ENCODE results near the gene ANP32B.
"Not testable (repeated sequence)": the region's sequence is repeated elsewhere in the genome, so short reads cannot be mapped to it uniquely, and the experiment has no call there.

The ANP32B gene

GRCh38 chr9:98016137-98016680 is 33.1 kb downstream of the ANP32B start:
- H3K4me3 ChIP-seq (ENCODE audit: low read depth, low read length) = no peak overlapping the region
- H3K36me3 ChIP-seq (ENCODE audit: control insufficient read depth, insufficient read depth, low read length) = no peaks in the 10 kb centered on the region
- H3K4me1 ChIP-seq = no peaks in the 10 kb centered on the region
- no peaks in the 10 kb centered on the region for H3K9me3 ChIP-seq (ENCODE audit: control insufficient read depth, low read length)
- no peak overlapping the region for H3K4me2 ChIP-seq (ENCODE audit: low read length)
- H3K79me2 ChIP-seq = no peaks in the 10 kb centered on the region
- no peak overlapping the region for H2AFZ ChIP-seq
- H3K27me3 ChIP-seq (ENCODE audit: control insufficient read depth, insufficient read depth, low read length) = no peaks in the 10 kb centered on the region
- H3K9ac ChIP-seq = no peak overlapping the region
- H3K27ac ChIP-seq = no peak overlapping the region
- TF ChIP-seq, protein P1, sequence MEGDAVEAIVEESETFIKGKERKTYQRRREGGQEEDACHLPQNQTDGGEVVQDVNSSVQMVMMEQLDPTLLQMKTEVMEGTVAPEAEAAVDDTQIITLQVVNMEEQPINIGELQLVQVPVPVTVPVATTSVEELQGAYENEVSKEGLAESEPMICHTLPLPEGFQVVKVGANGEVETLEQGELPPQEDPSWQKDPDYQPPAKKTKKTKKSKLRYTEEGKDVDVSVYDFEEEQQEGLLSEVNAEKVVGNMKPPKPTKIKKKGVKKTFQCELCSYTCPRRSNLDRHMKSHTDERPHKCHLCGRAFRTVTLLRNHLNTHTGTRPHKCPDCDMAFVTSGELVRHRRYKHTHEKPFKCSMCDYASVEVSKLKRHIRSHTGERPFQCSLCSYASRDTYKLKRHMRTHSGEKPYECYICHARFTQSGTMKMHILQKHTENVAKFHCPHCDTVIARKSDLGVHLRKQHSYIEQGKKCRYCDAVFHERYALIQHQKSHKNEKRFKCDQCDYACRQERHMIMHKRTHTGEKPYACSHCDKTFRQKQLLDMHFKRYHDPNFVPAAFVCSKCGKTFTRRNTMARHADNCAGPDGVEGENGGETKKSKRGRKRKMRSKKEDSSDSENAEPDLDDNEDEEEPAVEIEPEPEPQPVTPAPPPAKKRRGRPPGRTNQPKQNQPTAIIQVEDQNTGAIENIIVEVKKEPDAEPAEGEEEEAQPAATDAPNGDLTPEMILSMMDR (IDR thresholded peaks at IDR 0.05) = no peak

- H3K4me3 ChIP-seq (ENCODE audit: low read depth, low read length) = no peak overlapping the region
- H3K4me1 ChIP-seq = no peaks in the 10 kb centered on the region
- no peaks in the 10 kb centered on the region for H3K36me3 ChIP-seq (ENCODE audit: control insufficient read depth, insufficient read depth, low read length)
- TF ChIP-seq, protein P1 (IDR thresholded peaks at IDR 0.05) = no peak
- no peaks in the 10 kb centered on the region for H3K9me3 ChIP-seq (ENCODE audit: control insufficient read depth, low read length)
- H3K79me2 ChIP-seq = no peaks in the 10 kb centered on the region
- no peaks in the 10 kb centered on the region for H3K27me3 ChIP-seq (ENCODE audit: control insufficient read depth, insufficient read depth, low read length)
- H3K27ac ChIP-seq = no peak overlapping the region
- no peak overlapping the region for H3K9ac ChIP-seq
- H2AFZ ChIP-seq = no peak overlapping the region
- no peak overlapping the region for H3K4me2 ChIP-seq (ENCODE audit: low read length)
Observed at GRCh38 chr9:98017306-98017705, 34.2 kb downstream of the ANP32B start.

DNA sequence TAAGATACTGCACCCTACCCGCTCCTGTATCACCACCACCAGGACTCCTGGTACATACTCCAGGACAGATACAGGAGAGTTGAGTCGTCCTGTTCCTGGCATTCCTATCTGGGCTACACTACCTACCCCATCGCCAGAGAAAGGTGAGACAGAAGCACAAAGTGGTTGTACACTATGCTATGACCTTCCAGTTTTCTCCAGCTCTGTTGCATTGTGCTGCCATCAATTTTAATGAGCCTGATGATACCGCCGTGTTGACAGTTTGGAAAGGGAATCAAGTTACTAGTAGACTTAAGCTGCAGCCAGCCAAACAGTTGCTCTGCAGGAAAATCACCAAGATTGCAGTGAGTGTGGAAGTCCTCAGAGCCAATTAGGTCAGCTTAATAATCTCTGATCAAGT is 35.2 kb downstream of the ANP32B start:
- Histone ChIP-seq H3K9ac (no peak overlapping the region), H3K4me1 (no peaks in the 10 kb centered on the region), H3K9me3 (ENCODE audit: control insufficient read depth, low read length) (no peaks in the 10 kb centered on the region), H3K4me2 (ENCODE audit: low read length) (no peak overlapping the region), H3K79me2 (no peaks in the 10 kb centered on the region), H3K36me3 (ENCODE audit: control insufficient read depth, insufficient read depth, low read length) (no peaks in the 10 kb centered on the region), H3K27ac (no peak overlapping the region), H3K4me3 (ENCODE audit: low read depth, low read length) (no peak overlapping the region), H3K27me3 (ENCODE audit: control insufficient read depth, insufficient read depth, low read length) (no peaks in the 10 kb centered on the region), H2AFZ (no peak overlapping the region)
- TF ChIP-seq, protein P1 (IDR thresholded peaks at IDR 0.05) = no peak

DNA sequence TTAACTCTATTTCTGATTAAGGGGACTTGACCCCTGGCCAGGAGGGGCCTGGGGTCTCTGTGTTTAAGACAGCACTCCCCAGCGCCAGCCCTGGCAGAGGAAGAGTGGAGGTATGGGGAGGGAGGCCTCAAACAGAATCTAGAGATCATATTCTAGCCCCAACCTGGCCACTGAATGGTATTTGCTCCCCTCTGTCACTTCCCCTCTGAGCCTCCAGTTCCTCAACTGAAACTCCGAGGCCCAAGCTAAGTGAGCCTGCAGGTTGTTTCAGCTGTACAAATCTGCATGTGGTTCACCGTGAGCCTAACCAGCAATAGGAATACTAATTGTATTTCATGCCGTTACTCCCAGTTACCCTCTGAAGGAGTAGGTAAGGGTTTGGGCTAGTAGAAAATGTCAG is 36.0 kb downstream of the ANP32B start:
- no peaks in the 10 kb centered on the region for H3K4me1 ChIP-seq
- H3K36me3 ChIP-seq (ENCODE audit: control insufficient read depth, insufficient read depth, low read length) = no peaks in the 10 kb centered on the region

DNA sequence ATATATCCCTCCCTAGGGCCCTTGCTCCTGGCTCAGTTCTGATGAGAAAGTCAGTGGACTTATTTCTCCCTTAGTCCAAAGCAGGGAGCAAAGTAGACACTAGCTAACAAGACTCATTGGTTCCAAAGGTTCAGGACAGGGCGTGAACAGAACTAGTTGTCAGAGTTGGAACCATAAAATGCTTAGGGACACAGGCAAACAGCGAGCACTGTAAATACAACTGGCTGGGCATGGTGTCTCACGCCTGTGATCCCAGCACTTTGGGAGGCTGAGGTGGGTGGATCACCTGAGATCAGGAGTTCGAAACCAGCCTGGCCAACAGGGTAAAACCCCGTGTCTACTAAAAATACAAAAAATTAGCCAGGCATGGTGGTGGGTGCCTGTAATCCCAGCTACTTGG is 36.7 kb downstream of the ANP32B start:
- not testable (repeated sequence) for H3K9ac ChIP-seq; H3K9me3 ChIP-seq (ENCODE audit: control insufficient read depth, low read length); H3K4me2 ChIP-seq (ENCODE audit: low read length); H3K36me3 ChIP-seq (ENCODE audit: control insufficient read depth, insufficient read depth, low read length); H3K4me1 ChIP-seq; H3K27ac ChIP-seq; H3K4me3 ChIP-seq (ENCODE audit: low read depth, low read length); H3K27me3 ChIP-seq (ENCODE audit: control insufficient read depth, insufficient read depth, low read length); H3K79me2 ChIP-seq; H2AFZ ChIP-seq

More for the DNA sequence above, 36.0 kb downstream of the ANP32B start:
- Histone ChIP-seq H3K27ac (no peak overlapping the region), H3K4me3 (ENCODE audit: low read depth, low read length) (no peak overlapping the region), H3K9me3 (ENCODE audit: control insufficient read depth, low read length) (no peaks in the 10 kb centered on the region), H2AFZ (no peak overlapping the region), H3K79me2 (no peaks in the 10 kb centered on the region), H3K9ac (no peak overlapping the region), H3K4me2 (ENCODE audit: low read length) (no peak overlapping the region), H3K27me3 (ENCODE audit: control insufficient read depth, insufficient read depth, low read length) (no peaks in the 10 kb centered on the region)
- TF ChIP-seq, protein P1 (IDR thresholded peaks at IDR 0.05) = no peak

Measured in parathyroid adenoma (tissue), 2 donors.